ENCODE data around the gene ZNF226. TPM values are rescaled to one million over a fixed set of nuclear protein-coding genes. Genes with fewer than 3 reads are reported as not detected.

Gene ZNF226
- total and polyA plus RNA-seq, 8 donors = 14.5 to 37.7 (median 27.2) TPM

DNA sequence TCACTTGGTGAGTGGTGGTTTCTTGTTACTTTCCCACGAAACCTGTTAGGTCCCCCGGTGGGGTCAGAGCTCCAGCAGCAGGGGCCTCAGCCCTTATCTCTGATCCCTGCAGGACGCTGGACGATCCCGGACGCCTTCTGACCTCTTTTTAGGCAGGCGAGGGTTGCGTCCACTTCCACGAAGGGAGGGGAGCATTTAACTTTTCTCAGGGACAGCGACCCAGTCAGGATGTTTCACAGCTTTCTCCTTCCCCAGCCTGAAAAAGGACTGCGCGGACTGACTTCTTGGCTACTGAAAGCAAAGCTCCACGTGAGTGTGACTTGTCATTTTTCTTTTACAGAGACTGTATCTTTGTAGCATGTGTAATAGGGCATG, 22.9 kb upstream of the ZNF226 start:
- Histone ChIP-seq H3K27me3 (no peaks in the 10 kb centered on the region), H3K27ac (peak overlapping the region in 1 of 2 donors; percentile 78), H3K36me3 (peaks cover 0 to 28% of the 10 kb centered on the region in 2 donors), H3K4me3 (peak overlapping the region; percentile 89 to 91), H3K4me1 (peaks cover 4 to 20% of the 10 kb centered on the region in 2 donors), H3K9me3 (peaks cover 0 to 1% of the 10 kb centered on the region in 2 donors)
- peak in 1 of 4 donors; percentile 13 for DNase-seq
- TF ChIP-seq, protein P1, sequence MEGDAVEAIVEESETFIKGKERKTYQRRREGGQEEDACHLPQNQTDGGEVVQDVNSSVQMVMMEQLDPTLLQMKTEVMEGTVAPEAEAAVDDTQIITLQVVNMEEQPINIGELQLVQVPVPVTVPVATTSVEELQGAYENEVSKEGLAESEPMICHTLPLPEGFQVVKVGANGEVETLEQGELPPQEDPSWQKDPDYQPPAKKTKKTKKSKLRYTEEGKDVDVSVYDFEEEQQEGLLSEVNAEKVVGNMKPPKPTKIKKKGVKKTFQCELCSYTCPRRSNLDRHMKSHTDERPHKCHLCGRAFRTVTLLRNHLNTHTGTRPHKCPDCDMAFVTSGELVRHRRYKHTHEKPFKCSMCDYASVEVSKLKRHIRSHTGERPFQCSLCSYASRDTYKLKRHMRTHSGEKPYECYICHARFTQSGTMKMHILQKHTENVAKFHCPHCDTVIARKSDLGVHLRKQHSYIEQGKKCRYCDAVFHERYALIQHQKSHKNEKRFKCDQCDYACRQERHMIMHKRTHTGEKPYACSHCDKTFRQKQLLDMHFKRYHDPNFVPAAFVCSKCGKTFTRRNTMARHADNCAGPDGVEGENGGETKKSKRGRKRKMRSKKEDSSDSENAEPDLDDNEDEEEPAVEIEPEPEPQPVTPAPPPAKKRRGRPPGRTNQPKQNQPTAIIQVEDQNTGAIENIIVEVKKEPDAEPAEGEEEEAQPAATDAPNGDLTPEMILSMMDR (IDR thresholded peaks at IDR 0.05) = no peak
- intact Hi-C loops (cut with DNase I) = no loop called here
- peak; percentile 44 for ATAC-seq

DNA sequence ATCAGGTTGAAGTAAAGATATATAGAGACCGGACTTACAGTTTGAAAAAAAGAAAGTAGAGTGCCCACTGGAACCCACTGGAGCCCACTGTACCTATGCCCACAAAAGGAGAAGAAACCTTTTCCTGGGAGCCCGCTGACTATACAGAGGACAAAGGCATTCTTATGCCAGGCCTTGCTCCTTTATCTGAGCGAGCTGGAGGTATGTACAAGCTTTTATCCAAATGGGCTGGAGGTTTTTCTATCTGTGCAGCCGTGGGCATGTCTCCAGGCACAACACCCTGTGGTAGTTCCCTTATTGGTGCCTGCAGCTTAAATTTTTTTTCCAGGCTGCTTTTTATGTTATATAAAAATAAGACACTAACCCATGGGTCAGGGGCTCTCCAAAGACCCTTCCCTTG, 15.1 kb upstream of the ZNF226 start:
- no peak overlapping the region for H3K27ac ChIP-seq
- intact Hi-C loops (cut with DNase I) = no loop called here
- H3K36me3 ChIP-seq = peaks cover 3 to 100% of the 10 kb centered on the region in 2 donors
- H3K4me3 ChIP-seq = no peak overlapping the region
- TF ChIP-seq, protein P1 (IDR thresholded peaks at IDR 0.05) = no peak
- H3K27me3 ChIP-seq = no peaks in the 10 kb centered on the region
- DNase-seq (no peak), ATAC-seq (no peak)
- H3K4me1 ChIP-seq = no peaks in the 10 kb centered on the region
- peaks cover 0 to 47% of the 10 kb centered on the region in 2 donors for H3K9me3 ChIP-seq

DNA sequence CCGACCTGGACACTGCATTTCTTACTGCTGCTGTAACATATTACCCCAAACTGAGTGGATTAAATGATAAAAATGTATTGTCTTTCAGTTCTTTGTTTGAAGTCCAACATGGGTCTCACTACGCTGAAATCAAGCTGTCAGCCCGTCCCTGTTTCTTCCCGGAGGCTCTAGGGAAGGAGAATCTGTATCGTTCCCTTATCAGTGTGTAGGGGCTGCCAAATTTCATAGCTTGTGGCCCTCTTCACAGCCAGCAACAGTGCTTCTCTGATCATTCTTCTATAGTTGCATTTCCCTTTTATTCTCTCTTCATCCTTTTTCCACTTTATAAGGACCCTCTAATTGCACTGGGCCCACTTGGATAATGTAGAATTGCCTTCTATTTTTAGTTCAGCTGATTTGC, 13.4 kb upstream of the ZNF226 start:
- no peak for ATAC-seq

DNA sequence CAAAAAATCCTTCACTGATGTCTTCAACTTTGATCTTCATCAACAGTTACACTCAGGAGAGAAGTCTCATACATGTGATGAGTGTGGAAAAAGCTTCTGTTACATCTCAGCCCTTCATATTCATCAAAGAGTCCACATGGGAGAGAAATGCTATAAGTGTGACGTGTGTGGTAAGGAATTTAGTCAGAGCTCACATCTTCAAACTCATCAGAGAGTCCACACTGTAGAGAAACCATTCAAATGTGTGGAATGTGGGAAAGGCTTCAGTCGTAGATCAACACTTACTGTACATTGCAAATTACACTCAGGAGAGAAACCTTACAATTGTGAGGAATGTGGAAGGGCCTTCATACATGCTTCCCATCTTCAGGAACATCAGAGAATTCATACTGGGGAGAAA, 8.4 kb upstream of the ZNF226 start:
- Histone ChIP-seq H3K27me3 (no peaks in the 10 kb centered on the region), H3K36me3 (peaks cover 12 to 68% of the 10 kb centered on the region in 2 donors), H3K27ac (no peak overlapping the region), H3K9me3 (peaks cover 4 to 99% of the 10 kb centered on the region in 2 donors), H3K4me1 (no peaks in the 10 kb centered on the region), H3K4me3 (no peak overlapping the region)
- DNase-seq = no peak
- intact Hi-C loops (cut with DNase I) = no loop called here
- TF ChIP-seq, protein P1 (IDR thresholded peaks at IDR 0.05) = no peak
- ATAC-seq = no peak

More for the DNA sequence above, 13.4 kb upstream of the ZNF226 start:
- Histone ChIP-seq H3K4me1 (no peaks in the 10 kb centered on the region), H3K27me3 (no peaks in the 10 kb centered on the region), H3K9me3 (peaks cover 4 to 64% of the 10 kb centered on the region in 2 donors), H3K36me3 (peaks cover 12 to 100% of the 10 kb centered on the region in 2 donors), H3K4me3 (no peak overlapping the region), H3K27ac (no peak overlapping the region)
- TF ChIP-seq, protein P1 (IDR thresholded peaks at IDR 0.05) = no peak
- intact Hi-C loops (cut with DNase I) = no loop called here
- no peak for DNase-seq

DNA sequence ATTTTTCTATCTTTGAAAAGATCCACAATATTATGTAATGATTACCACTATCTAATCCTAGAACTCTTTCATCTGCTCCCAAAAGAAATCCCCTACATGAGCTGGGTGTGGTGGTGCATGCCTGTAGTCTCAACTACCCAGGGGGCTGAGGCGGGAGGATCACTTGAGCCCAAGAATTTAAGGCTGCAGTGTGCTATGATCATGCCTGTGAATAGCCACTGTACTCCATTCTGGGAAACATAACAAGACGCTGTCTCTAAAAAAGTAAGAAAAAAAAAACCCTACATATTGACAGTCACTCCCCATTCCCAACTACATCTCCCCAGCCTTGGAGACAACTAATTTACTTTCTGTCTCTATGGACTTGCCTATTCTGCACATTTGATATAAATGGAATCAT, 1.1 kb upstream of the ZNF226 start:
- Histone ChIP-seq H3K9me3 (peaks cover 0 to 76% of the 10 kb centered on the region in 2 donors), H3K4me3 (no peak overlapping the region), H3K36me3 (peaks cover 0 to 24% of the 10 kb centered on the region in 2 donors), H3K27me3 (no peaks in the 10 kb centered on the region), H3K27ac (no peak overlapping the region), H3K4me1 (peaks cover 8 to 11% of the 10 kb centered on the region in 2 donors)
- TF ChIP-seq, protein P1 (IDR thresholded peaks at IDR 0.05) = no peak
- intact Hi-C loops (cut with DNase I) = no loop called here
- no peak for ATAC-seq
- no peak for DNase-seq

Data from left lung (tissue), 10 donors.